GM23338 (cell line): Measurements from ENCODE around the gene PLEKHG4B. TPM values are rescaled to one million over a fixed set of nuclear protein-coding genes. Genes with fewer than 3 reads are reported as not detected.
"Not testable (repeated sequence)": the region's sequence is repeated elsewhere in the genome, so short reads cannot be mapped to it uniquely, and the experiment has no call there.

Source experiments
- ATAC-seq: fragments of 200-7000 bp; cut with Tn5 transposase; 3 replicates; pipeline ENCODE4 v1.9.1; 2020
- DNase-seq: peaks from one replicate; pipeline ENCODE4 v3.0.0-alpha.2; 2015; ENCODE audit warnings: low spot score
- H2AFZ ChIP-seq: fragments of 200-600 bp; sonication (generic); 2 replicates; pipeline ENCODE4 v1.8.0; 2016; ENCODE audit warnings: antibody characterized with exemption, mild to moderate bottlenecking, moderate library complexity
- H3F3A ChIP-seq: fragments of 200-600 bp; sonication (generic); replicated peaks from 2 replicates; pipeline ENCODE4 v1.8.0; 2017; ENCODE audit warnings: antibody characterized with exemption, mixed run types, low read depth
- H3K27ac ChIP-seq: fragments of 200-600 bp; sonication (generic); 2 replicates; pipeline ENCODE4 v1.6.1; 2016; ENCODE audit warnings: low read depth
- H3K27me3 ChIP-seq: fragments of 200-600 bp; sonication (generic); 2 replicates; pipeline ENCODE4 v1.8.0; 2016; ENCODE audit warnings: mild to moderate bottlenecking, mixed run types, moderate library complexity; ENCODE audit not compliant: insufficient read depth
- H3K36me3 ChIP-seq: fragments of 200-600 bp; sonication (generic); 2 replicates; pipeline ENCODE4 v1.8.0; 2016; ENCODE audit warnings: mild to moderate bottlenecking; ENCODE audit not compliant: insufficient read depth
- H3K4me1 ChIP-seq: fragments of 200-600 bp; sonication (generic); 2 replicates; pipeline ENCODE4 v1.8.0; 2016; ENCODE audit warnings: mild to moderate bottlenecking, moderate library complexity; ENCODE audit not compliant: insufficient read depth
- H3K4me2 ChIP-seq: fragments of 200-600 bp; sonication (generic); 2 replicates; pipeline ENCODE4 v1.7.1; 2017; ENCODE audit warnings: mixed run types
- H3K4me3 ChIP-seq: fragments of 200-600 bp; sonication (generic); 2 replicates; pipeline ENCODE4 v1.6.1; 2016; ENCODE audit warnings: mixed run types
- H3K79me2 ChIP-seq: fragments of 200-600 bp; sonication (generic); replicated peaks from 2 replicates; pipeline ENCODE4 v1.8.0; 2017; ENCODE audit warnings: mild to moderate bottlenecking; ENCODE audit not compliant: insufficient read depth
- H3K9me2 ChIP-seq: fragments of 200-600 bp; sonication (generic); 2 replicates; pipeline ENCODE4 v1.8.0; 2017; ENCODE audit not compliant: insufficient read depth
- H4K20me1 ChIP-seq: fragments of 200-600 bp; sonication (generic); replicated peaks from 2 replicates; pipeline ENCODE4 v1.8.0; 2017; ENCODE audit warnings: mild to moderate bottlenecking; ENCODE audit not compliant: insufficient read depth
- H3K27ac Mint-ChIP-seq: 2 replicates; pipeline ENCODE4 v1.8.0; 2020; ENCODE audit warnings: inconsistent platforms, mild to moderate bottlenecking, moderate library complexity, mixed read lengths
- H3K27me3 Mint-ChIP-seq: 3 replicates; pipeline ENCODE4 v1.8.0; 2022; ENCODE audit warnings: low read depth, mild to moderate bottlenecking, moderate library complexity, mixed read lengths, inconsistent platforms; ENCODE audit not compliant: insufficient read depth, poor library complexity
- H3K36me3 Mint-ChIP-seq: 3 replicates; pipeline ENCODE4 v1.8.0; 2021; ENCODE audit warnings: low read depth, mild to moderate bottlenecking, inconsistent platforms, moderate library complexity, mixed read lengths
- H3K4me1 Mint-ChIP-seq: 3 replicates; pipeline ENCODE4 v1.8.0; 2020; ENCODE audit warnings: mild to moderate bottlenecking, inconsistent platforms, mixed read lengths
- H3K4me3 Mint-ChIP-seq: 3 replicates; pipeline ENCODE4 v1.8.0; 2021; ENCODE audit warnings: moderate library complexity, mild to moderate bottlenecking, inconsistent platforms, mixed read lengths
- H3K9me3 Mint-ChIP-seq: 3 replicates; pipeline ENCODE4 v1.8.0; 2020; ENCODE audit warnings: moderate library complexity, mild to moderate bottlenecking, inconsistent platforms, mixed read lengths
- CTCF ChIP-seq, 2 experiments: fragments of 200-600 bp in 1 of 2; sonication (generic) in 1 of 2; conservative IDR thresholded peaks; 2 replicates each; pipeline versions ENCODE4 v1.5.1 to v1.6.1; 2016 to 2017; ENCODE audit warnings: antibody characterized with exemption in 2 of 2, low read depth in 2 of 2, mild to moderate bottlenecking in 2 of 2, moderate library complexity in 1 of 2
- EZH2 ChIP-seq: fragments of 200-600 bp; sonication (generic); IDR thresholded peaks from one replicate; pipeline ENCODE4 v1.8.0; 2017; ENCODE audit warnings: antibody characterized with exemption, mild to moderate bottlenecking, low read depth; ENCODE audit not compliant: unreplicated experiment
- JUNB ChIP-seq: IDR thresholded peaks from one replicate; pipeline ENCODE4 v1.6.1; 2016; ENCODE audit warnings: antibody characterized with exemption; ENCODE audit not compliant: unreplicated experiment
- NANOG ChIP-seq: IDR thresholded peaks from 2 replicates; pipeline ENCODE4 v1.6.1; 2016; ENCODE audit warnings: antibody characterized with exemption, borderline replicate concordance
- POLR2AphosphoS5 ChIP-seq: IDR thresholded peaks from 2 replicates; pipeline ENCODE4 v1.6.1; 2016; ENCODE audit warnings: antibody characterized with exemption, low read depth
- STAT1 ChIP-seq: IDR thresholded peaks from one replicate; pipeline ENCODE4 v1.6.1; 2016; ENCODE audit warnings: antibody characterized with exemption; ENCODE audit not compliant: unreplicated experiment
- ZNF331 ChIP-seq: fragments of 250-450 bp; sonication (Bioruptor Pico); IDR thresholded peaks from 2 replicates; pipeline ENCODE4 v1.5.0; 2020; ENCODE audit warnings: low read depth, mild to moderate bottlenecking, moderate library complexity
- polyA plus RNA-seq: library from polyadenylated mRNA; unstranded; fragments of >200 nt; fragmentation: Nextera tagmentation; extraction: Ambion mirVana; gene quantifications from 2 replicates; pipeline ENCODE4 v1.2.1, GENCODE V29; 2016
- total RNA-seq: library from RNA; depleted of rRNA; stranded (reverse); fragments of >200 nt; shearing (Covaris generic); gene quantifications from 2 replicates; pipeline ENCODE4 v1.2.3, GENCODE V29; 2014
- TF ChIP-seq, protein P1 (sequence below): IDR thresholded peaks from 2 replicates; pipeline ENCODE4 v1.6.1; 2016; ENCODE audit warnings: antibody characterized with exemption

PLEKHG4B gene
- total and polyA plus RNA-seq, 2 experiments from 2014 or later, result 33.5 to 54.8 TPM

GRCh38 chr5:196350-196749 is 104.4 kb downstream of the PLEKHG4B start:
- no peak overlapping the region for H3K27ac Mint-ChIP-seq
- ATAC-seq (no peak), DNase-seq (no peak)
- no peaks in the 10 kb centered on the region; the same call in 1 of the 2 replicates for H4K20me1 ChIP-seq
- no peaks in the 10 kb centered on the region for H3F3A ChIP-seq
- no peak for TF ChIP-seq JUNB
- H3K4me3 ChIP-seq, result no peak overlapping the region
- H2AFZ ChIP-seq, result no peak overlapping the region
- no peaks in the 10 kb centered on the region for H3K36me3 ChIP-seq
- no peaks in the 10 kb centered on the region for H3K27me3 ChIP-seq
- H3K4me1 Mint-ChIP-seq, result peaks cover 10% of the 10 kb centered on the region
- H3K36me3 Mint-ChIP-seq, result no peaks in the 10 kb centered on the region; the same call in 2 of the 3 replicates
- H3K79me2 ChIP-seq, result no peaks in the 10 kb centered on the region
- no peaks in the 10 kb centered on the region; the same call in 1 of the 2 replicates for H3K4me1 ChIP-seq
- H3K9me2 ChIP-seq, result no peaks in the 10 kb centered on the region
- H3K27me3 Mint-ChIP-seq, result peaks cover 11% of the 10 kb centered on the region
- no peak overlapping the region for H3K27ac ChIP-seq
- no peak overlapping the region for H3K4me3 Mint-ChIP-seq
- no peak overlapping the region for H3K4me2 ChIP-seq
- H3K9me3 Mint-ChIP-seq, result no peaks in the 10 kb centered on the region

GRCh38 chr5:197031-197430 is 105.1 kb downstream of the PLEKHG4B start:
- not testable (repeated sequence) for H3K4me1 ChIP-seq, H3K9me2 ChIP-seq, H3K4me3 ChIP-seq, H2AFZ ChIP-seq, ATAC-seq, H3K36me3 Mint-ChIP-seq, H3K27ac ChIP-seq, H3F3A ChIP-seq, H3K4me2 ChIP-seq, DNase-seq, H3K79me2 ChIP-seq, H4K20me1 ChIP-seq, H3K36me3 ChIP-seq, H3K27ac Mint-ChIP-seq, H3K27me3 ChIP-seq, H3K9me3 Mint-ChIP-seq, H3K4me3 Mint-ChIP-seq
- H3K27me3 Mint-ChIP-seq, result peaks cover 11% of the 10 kb centered on the region
- peaks cover 17% of the 10 kb centered on the region for H3K4me1 Mint-ChIP-seq

GRCh38 chr5:197892-198489 is 106.0 kb downstream of the PLEKHG4B start:
- Histone ChIP-seq H3K9me2 (no peaks in the 10 kb centered on the region), H3K4me2 (no peak overlapping the region), H3K4me3 (no peak overlapping the region), H4K20me1 (no peaks in the 10 kb centered on the region; the same call in 1 of the 2 replicates), H2AFZ (no peak overlapping the region), H3K36me3 (no peaks in the 10 kb centered on the region), H3K79me2 (no peaks in the 10 kb centered on the region; the same call in 1 of the 2 replicates), H3K4me1 (no peaks in the 10 kb centered on the region; the same call in 1 of the 2 replicates), H3K27me3 (no peaks in the 10 kb centered on the region), H3F3A (peaks cover 3% of the 10 kb centered on the region; the same call in 1 of the 2 replicates), H3K27ac (no peak overlapping the region)
- ATAC-seq (no peak), DNase-seq (no peak)
- Mint-ChIP-seq H3K4me3 (no peak overlapping the region), H3K9me3 (no peaks in the 10 kb centered on the region), H3K27me3 (peaks cover 16% of the 10 kb centered on the region), H3K36me3 (peaks cover 7% of the 10 kb centered on the region; the same call in 2 of the 3 replicates), H3K4me1 (peaks cover 19% of the 10 kb centered on the region), H3K27ac (no peak overlapping the region)
- TF ChIP-seq ZNF331 (CRISPR knock-in tag) (no peak), NANOG (no peak), STAT1 (no peak), EZH2 (no peak), CTCF (conservative IDR thresholded peaks at IDR 0.05; ENCODE audit: low read depth in 2 of 2) (no peak), POLR2AphosphoS5 (no peak)
- TF ChIP-seq, protein P1, sequence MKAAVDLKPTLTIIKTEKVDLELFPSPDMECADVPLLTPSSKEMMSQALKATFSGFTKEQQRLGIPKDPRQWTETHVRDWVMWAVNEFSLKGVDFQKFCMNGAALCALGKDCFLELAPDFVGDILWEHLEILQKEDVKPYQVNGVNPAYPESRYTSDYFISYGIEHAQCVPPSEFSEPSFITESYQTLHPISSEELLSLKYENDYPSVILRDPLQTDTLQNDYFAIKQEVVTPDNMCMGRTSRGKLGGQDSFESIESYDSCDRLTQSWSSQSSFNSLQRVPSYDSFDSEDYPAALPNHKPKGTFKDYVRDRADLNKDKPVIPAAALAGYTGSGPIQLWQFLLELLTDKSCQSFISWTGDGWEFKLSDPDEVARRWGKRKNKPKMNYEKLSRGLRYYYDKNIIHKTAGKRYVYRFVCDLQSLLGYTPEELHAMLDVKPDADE, result no peak
